ENCODE data around the gene KIF18B. TPM values are rescaled to one million over a fixed set of nuclear protein-coding genes. Genes with fewer than 3 reads are reported as not detected.

The KIF18B gene
- total RNA-seq, 1 experiment from 2014 or later = 21.2 TPM

Other genes with a start within 250 kb of the KIF18B start
- gene DBF4B, start 239.1 kb downstream of the KIF18B start, total RNA-seq (2014; rRNA removed; shearing (Covaris generic); ENCODE audit: low replicate concordance) = 15.9 and 19.8 TPM in 2 replicates
- 0.14 and 0.51 TPM in 2 replicates for gene ADAM11, start 188.8 kb downstream of the KIF18B start, total RNA-seq (2014; rRNA removed; shearing (Covaris generic); ENCODE audit: low replicate concordance)
- 19.9 and 26.3 TPM in 2 replicates for gene GJC1, start 117.5 kb downstream of the KIF18B start, total RNA-seq (2014; rRNA removed; shearing (Covaris generic); ENCODE audit: low replicate concordance)
- not detected in 2 replicates for gene HIGD1B, start 99.9 kb downstream of the KIF18B start, total RNA-seq (2014; rRNA removed; shearing (Covaris generic); ENCODE audit: low replicate concordance)
- 84.5 and 87.3 TPM in 2 replicates for gene EFTUD2, start 48.3 kb downstream of the KIF18B start, total RNA-seq (2014; rRNA removed; shearing (Covaris generic); ENCODE audit: low replicate concordance)
- not detected in 2 replicates for gene GFAP, start 32.3 kb downstream of the KIF18B start, total RNA-seq (2014; rRNA removed; shearing (Covaris generic); ENCODE audit: low replicate concordance)
- gene C1QL1, start 20.5 kb upstream of the KIF18B start, total RNA-seq (2014; rRNA removed; shearing (Covaris generic); ENCODE audit: low replicate concordance) = 10.9 and 12.5 TPM in 2 replicates
- gene DCAKD, start 103.9 kb upstream of the KIF18B start, total RNA-seq (2014; rRNA removed; shearing (Covaris generic); ENCODE audit: low replicate concordance) = 63.2 and 86.0 TPM in 2 replicates
- 57.3 and 81.4 TPM in 2 replicates for gene NMT1, start 113.5 kb upstream of the KIF18B start, total RNA-seq (2014; rRNA removed; shearing (Covaris generic); ENCODE audit: low replicate concordance)
- 74.9 and 164 TPM in 2 replicates for gene PLCD3, start 184.7 kb upstream of the KIF18B start, total RNA-seq (2014; rRNA removed; shearing (Covaris generic); ENCODE audit: low replicate concordance)
- 7.8 and 16.7 TPM in 2 replicates for gene ACBD4, start 187.9 kb upstream of the KIF18B start, total RNA-seq (2014; rRNA removed; shearing (Covaris generic); ENCODE audit: low replicate concordance)
- gene HEXIM1, start 200.7 kb upstream of the KIF18B start, total RNA-seq (2014; rRNA removed; shearing (Covaris generic); ENCODE audit: low replicate concordance) = 11.6 and 13.0 TPM in 2 replicates
- 36.7 and 53.4 TPM in 2 replicates for gene HEXIM2, start 214.1 kb upstream of the KIF18B start, total RNA-seq (2014; rRNA removed; shearing (Covaris generic); ENCODE audit: low replicate concordance)

All from Caki2 (cell line).